Upper lobe of right lung (tissue), 1 donor: Measurements from ENCODE around the gene PPFIA2. TPM values are rescaled to one million over a fixed set of nuclear protein-coding genes. Genes with fewer than 3 reads are reported as not detected.

Experiments
- ATAC-seq: fragments of 200-7000 bp; cut with Tn5 transposase; one replicate; pipeline ENCODE4 v1.9.1; 2020; ENCODE audit warnings: mild to moderate bottlenecking, moderate library complexity
- DNase-seq: peaks from one replicate; pipeline ENCODE4 v3.0.0-alpha.2; 2020
- H3K27ac ChIP-seq: fragments of 200-600 bp; one replicate; pipeline ENCODE4 v1.8.0; 2022
- H3K27me3 ChIP-seq: fragments of 200-600 bp; one replicate; pipeline ENCODE4 v1.8.0; 2022; ENCODE audit warnings: mild to moderate bottlenecking
- H3K36me3 ChIP-seq: fragments of 200-600 bp; one replicate; pipeline ENCODE4 v1.8.0; 2022
- H3K4me1 ChIP-seq: fragments of 200-600 bp; one replicate; pipeline ENCODE4 v1.8.0; 2022
- H3K4me3 ChIP-seq: fragments of 200-600 bp; one replicate; pipeline ENCODE4 v1.8.0; 2022; ENCODE audit warnings: mild to moderate bottlenecking
- H3K9me3 ChIP-seq: fragments of 200-600 bp; one replicate; pipeline ENCODE4 v1.8.0; 2022
- intact Hi-C: fragments of 100-400 bp; cut with DNase I; formaldehyde crosslinking; loops from one replicate; pipeline ENCODE4 v1.11.0; 2022
- total RNA-seq: library from RNA; stranded (reverse); fragmentation: NEBNext Ultra II Directional; extraction: Animal tissue kit (Norgen Biotek cat#: 25700); gene quantifications from one replicate; pipeline ENCODE4 v1.2.1, GENCODE V29; 2021
- TF ChIP-seq, protein P1 (sequence below): fragments of 200-600 bp; IDR thresholded peaks from one replicate; pipeline ENCODE4 v1.8.0; 2022; ENCODE audit warnings: antibody characterized with exemption
- donor health status: DM: no; HTN: yes; CAD: no; lungs with severe emphysema.

PPFIA2 gene
- total RNA-seq, 1 donor from 2014 or later: 1.4 TPM

DNA sequence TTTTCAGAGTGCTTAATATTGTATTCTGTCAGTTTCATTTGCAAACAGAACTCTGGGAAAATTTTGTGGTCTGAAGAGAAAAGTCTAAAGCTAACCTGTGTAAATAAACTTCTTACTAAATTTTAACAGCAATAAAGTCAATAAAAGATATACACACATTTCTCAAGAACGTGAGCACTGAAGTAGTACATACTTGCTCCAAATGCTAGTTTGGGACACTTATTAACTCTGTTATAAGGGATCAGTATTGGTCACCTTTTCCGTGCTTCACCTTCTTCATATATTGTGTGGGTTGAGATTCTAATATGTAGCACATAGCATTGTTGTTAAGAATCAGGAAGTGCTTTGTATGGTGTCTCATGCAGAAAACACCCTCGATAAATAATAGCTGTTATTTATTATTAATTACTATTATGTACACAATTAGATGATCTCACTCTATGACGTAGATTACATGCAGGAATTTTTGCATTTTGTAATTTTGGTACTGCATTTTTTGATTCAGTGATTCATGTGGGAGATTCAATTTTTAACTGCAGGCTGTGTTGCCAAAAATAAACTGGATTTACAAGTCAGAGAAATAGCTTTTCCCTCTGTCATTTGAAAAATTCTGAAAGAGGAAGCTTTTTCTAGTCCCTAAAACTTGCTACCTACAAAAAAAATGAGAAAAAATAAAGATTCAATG, 380.4 kb downstream of the PPFIA2 start:
- TF ChIP-seq, protein P1, sequence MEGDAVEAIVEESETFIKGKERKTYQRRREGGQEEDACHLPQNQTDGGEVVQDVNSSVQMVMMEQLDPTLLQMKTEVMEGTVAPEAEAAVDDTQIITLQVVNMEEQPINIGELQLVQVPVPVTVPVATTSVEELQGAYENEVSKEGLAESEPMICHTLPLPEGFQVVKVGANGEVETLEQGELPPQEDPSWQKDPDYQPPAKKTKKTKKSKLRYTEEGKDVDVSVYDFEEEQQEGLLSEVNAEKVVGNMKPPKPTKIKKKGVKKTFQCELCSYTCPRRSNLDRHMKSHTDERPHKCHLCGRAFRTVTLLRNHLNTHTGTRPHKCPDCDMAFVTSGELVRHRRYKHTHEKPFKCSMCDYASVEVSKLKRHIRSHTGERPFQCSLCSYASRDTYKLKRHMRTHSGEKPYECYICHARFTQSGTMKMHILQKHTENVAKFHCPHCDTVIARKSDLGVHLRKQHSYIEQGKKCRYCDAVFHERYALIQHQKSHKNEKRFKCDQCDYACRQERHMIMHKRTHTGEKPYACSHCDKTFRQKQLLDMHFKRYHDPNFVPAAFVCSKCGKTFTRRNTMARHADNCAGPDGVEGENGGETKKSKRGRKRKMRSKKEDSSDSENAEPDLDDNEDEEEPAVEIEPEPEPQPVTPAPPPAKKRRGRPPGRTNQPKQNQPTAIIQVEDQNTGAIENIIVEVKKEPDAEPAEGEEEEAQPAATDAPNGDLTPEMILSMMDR: no peak
- H3K4me1 ChIP-seq: no peaks in the 10 kb centered on the region
- DNase-seq (no peak), ATAC-seq (no peak)
- H3K36me3 ChIP-seq: no peaks in the 10 kb centered on the region
- no peaks in the 10 kb centered on the region for H3K27me3 ChIP-seq
- H3K4me3 ChIP-seq: no peak overlapping the region
- no peaks in the 10 kb centered on the region for H3K9me3 ChIP-seq
- no peak overlapping the region for H3K27ac ChIP-seq
- intact Hi-C loops: no loop called here

DNA sequence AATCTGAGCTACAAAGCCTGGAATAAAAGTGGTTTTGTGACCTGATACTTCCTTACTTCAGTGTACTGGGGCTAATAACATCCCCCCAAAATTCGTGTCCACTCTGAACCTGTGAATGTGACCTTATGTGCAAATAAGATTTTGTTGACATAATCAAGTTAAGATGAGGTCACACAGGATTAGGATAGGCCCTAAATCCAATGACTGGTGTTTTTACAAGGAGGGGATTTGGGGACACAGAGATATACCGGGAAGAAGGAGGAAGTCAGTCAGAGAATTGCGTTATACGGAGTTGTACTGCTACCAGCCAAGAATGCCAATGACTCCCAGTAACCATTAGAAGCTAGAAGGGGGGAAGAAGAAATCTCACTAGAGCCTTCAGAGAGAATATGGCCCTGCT, 381.4 kb downstream of the PPFIA2 start:
- Histone ChIP-seq H3K27me3 (no peaks in the 10 kb centered on the region), H3K9me3 (no peaks in the 10 kb centered on the region), H3K4me3 (no peak overlapping the region), H3K27ac (no peak overlapping the region), H3K36me3 (no peaks in the 10 kb centered on the region), H3K4me1 (no peaks in the 10 kb centered on the region)
- ATAC-seq (no peak), DNase-seq (no peak)
- intact Hi-C loops: no loop called here
- TF ChIP-seq, protein P1: no peak

DNA sequence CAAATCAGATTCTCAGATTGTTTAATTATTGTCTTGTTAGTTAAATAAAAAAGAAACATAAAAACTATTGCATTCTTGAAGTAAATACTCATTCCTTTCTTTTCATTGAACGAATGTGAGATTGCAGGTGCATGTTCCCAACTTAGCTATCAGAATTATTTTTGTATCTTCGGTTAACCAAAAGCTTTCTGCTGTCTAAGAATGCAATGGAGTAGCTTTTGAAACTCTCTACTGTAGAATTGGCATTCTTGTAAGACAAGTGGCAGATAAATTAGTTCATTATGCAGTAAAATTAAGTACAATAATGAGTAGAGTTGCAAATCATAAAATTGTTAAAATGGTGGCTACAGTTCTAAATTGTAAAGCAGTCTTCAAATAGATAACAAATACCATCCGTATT, 383.2 kb downstream of the PPFIA2 start:
- no peak for ATAC-seq
- no peaks in the 10 kb centered on the region for H3K27me3 ChIP-seq
- no peak for DNase-seq

DNA sequence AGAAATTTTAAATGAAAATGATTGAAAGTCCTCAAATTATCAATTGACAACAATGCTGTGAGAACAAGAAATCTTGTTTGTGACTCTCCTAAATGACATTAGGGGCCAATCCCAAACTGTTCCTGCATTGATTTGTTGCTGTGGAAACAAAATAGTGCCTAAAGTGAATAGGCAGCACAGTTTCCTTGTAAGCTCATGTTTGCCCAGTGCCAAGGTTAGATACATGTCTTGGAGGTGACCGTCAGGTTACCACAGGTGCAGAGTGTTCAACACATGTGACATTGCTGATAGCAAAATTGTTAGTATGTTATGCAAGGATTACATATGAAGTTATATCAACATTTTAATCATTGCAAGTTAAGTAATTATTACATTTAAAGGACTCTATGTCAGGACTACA, 388.7 kb downstream of the PPFIA2 start:
- H3K9me3 ChIP-seq: no peaks in the 10 kb centered on the region
- TF ChIP-seq, protein P1: no peak
- DNase-seq (no peak), ATAC-seq (no peak)
- intact Hi-C loops: no loop called here
- H3K36me3 ChIP-seq: no peaks in the 10 kb centered on the region
- no peaks in the 10 kb centered on the region for H3K4me1 ChIP-seq
- H3K27me3 ChIP-seq: no peaks in the 10 kb centered on the region
- H3K27ac ChIP-seq: no peak overlapping the region
- H3K4me3 ChIP-seq: no peak overlapping the region

More for the DNA sequence above, 383.2 kb downstream of the PPFIA2 start:
- Histone ChIP-seq H3K4me1 (no peaks in the 10 kb centered on the region), H3K36me3 (no peaks in the 10 kb centered on the region), H3K4me3 (no peak overlapping the region), H3K9me3 (no peaks in the 10 kb centered on the region), H3K27ac (no peak overlapping the region)
- intact Hi-C loops: no loop called here
- TF ChIP-seq, protein P1: no peak

DNA sequence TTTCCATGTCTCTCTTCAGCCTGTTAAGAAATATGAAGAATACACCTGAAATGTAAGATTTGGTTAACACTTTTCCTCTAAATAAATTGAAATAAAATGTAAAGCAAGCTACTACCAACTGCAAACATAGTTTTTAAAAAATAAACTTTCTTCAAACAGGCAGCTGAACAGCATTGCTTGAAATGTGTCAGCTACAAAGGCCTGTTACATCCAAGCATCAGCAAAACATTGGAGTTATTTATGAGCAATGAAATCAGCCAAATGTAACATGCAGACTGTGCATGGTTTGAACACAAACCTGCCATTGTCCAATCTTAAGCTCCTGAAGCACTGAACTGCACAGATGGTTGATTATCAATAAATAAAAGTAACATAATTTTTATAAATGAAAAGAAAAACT, 390.0 kb downstream of the PPFIA2 start:
- H3K4me1 ChIP-seq: no peaks in the 10 kb centered on the region
- H3K36me3 ChIP-seq: no peaks in the 10 kb centered on the region
- H3K9me3 ChIP-seq: no peaks in the 10 kb centered on the region
- DNase-seq (no peak), ATAC-seq (no peak)
- no peak overlapping the region for H3K27ac ChIP-seq
- no peak overlapping the region for H3K4me3 ChIP-seq
- TF ChIP-seq, protein P1: no peak
- H3K27me3 ChIP-seq: no peaks in the 10 kb centered on the region
- intact Hi-C loops: no loop called here

DNA sequence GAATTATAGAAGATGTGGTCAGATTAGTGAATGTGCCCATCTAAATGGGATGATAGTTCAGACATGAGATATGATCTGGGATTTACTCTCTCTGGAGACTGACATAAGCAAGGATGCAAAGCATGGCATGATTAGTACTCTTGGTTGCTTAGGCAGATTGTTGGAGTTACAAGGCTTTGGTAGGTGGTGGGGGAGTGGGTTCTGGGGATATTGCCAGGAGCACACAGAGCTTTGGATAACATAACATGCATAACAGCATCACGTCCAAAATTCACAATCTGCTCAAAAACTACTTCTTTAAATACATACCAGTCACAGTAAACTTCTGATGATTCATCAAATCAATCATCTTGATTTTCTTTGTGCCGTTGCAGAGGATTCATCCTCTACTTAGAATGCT, 393.9 kb downstream of the PPFIA2 start:
- no peak for ATAC-seq
- Histone ChIP-seq H3K36me3 (no peaks in the 10 kb centered on the region), H3K27ac (no peak overlapping the region), H3K9me3 (no peaks in the 10 kb centered on the region), H3K27me3 (no peaks in the 10 kb centered on the region), H3K4me3 (no peak overlapping the region), H3K4me1 (no peaks in the 10 kb centered on the region)
- intact Hi-C loops: no loop called here
- TF ChIP-seq, protein P1: no peak
- no peak for DNase-seq
